GM19043 (cell line): ENCODE results near the gene NPC2.

Experiments
- ATAC-seq: cut with Tn5 transposase; IDR thresholded peaks from one replicate; pipeline ENCODE4 v1.9.1; 2021; ENCODE audit warnings: low read depth; ENCODE audit not compliant: unreplicated experiment

NPC2 gene

DNA sequence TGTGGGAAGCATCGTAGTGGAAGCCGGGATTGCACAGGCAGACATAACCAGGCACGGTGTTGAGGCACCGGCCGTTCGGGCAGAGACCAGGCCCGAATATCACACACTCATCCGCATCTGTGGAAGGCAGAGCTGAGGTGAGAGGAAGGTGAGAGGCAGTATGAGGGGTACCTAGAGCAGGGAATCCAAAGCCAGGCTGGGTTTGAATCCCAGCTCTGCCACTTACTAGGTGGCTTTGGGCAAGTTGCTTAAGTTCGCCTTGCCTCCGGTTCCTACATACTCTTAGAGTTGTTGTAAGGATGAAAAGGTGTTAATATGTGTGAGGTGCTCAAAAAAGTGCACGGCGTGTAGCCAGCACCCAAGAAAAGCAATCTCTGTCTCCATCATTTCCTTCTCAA lies 10.8 kb upstream of the NPC2 start:
- no peak for ATAC-seq

DNA sequence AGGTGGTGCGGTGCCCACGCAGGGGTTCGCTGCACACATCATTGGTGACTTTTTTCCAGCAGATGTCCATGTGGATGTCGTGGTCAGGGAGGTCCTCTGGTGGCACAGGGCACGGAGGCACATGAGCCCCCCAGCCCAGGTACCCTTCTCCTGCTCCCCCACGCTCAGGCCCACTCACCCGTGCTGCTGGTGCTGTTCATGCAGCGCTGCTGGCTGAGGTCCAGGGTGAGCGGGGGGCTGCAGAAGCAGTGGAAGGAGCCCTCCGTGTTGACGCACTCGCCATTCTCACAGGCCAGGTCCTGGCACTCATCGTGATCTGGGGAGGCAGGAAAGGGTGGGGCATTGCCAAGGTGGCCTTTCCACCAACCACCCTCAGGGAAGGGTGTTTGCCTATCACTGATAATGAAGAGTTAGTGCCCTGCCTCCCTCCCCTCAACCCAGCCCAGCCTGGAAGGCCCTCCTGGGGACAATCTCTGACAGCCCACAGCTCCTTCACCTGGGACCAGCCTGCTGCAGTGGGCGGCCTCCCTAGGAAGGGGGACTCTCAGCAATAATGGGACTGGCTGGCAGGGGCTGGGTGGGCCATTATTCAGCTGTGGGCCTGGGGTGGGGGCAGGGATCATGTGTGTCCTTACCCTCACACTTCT lies 10.3 kb upstream of the NPC2 start:
- ATAC-seq: no peak

DNA sequence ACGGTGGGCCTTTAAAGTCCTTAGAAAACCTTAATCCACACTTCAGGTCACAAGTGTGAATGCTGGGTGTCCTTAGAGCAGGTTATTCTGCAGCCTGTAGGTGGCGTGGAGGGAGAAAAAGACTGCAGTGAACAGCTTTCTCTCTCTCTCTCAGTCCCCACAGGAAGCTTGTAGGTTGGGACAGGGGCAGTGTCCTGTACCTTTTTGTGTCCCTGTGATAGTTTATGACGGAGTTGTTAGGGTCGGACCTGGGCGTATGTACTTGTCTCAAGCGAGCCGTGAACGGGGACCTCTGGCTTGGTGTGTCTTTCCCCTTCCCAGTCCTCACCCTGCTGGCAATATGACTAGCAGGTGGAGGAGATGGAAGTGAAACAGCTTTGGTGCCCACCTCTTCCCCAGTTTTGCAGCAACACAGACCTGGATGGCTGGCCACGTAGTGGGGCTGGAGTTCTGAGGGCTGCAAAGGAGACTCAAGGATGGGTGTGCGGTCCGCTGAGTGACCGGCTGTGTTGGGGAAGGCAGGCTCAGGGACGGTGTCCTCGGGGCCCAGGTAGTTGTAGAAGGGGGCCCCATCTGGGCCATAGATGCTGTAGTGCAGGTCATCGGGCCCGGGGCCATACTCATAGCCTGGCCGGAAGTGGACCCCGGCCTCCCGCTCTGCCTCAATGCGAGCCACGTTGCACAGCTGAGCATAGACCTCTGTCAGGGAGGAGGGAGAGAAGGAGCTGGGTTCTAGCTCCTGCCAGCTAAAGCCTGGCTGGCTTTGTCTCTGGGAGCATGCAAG lies 9.3 kb upstream of the NPC2 start:
- ATAC-seq: no peak

DNA sequence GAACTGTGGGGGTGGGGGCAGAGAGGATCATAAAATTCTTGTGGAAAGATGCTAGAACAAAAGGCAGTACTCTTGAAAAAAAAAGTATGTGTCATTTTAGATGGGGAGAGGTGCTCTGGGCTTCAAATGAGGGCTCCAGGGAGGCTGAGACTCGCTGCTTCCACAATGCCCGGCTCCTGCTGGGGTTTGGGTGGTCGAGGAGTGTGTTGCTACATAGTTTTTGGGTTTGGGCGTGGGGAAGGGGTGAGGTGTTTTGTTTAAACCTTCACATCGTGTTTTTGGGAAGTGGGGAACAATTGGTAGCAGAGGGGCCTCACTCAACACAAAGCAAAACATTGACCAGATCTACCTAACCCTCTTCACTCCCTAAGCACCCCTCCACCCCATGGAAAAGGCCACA lies 8.6 kb upstream of the NPC2 start:
- no peak for ATAC-seq

DNA sequence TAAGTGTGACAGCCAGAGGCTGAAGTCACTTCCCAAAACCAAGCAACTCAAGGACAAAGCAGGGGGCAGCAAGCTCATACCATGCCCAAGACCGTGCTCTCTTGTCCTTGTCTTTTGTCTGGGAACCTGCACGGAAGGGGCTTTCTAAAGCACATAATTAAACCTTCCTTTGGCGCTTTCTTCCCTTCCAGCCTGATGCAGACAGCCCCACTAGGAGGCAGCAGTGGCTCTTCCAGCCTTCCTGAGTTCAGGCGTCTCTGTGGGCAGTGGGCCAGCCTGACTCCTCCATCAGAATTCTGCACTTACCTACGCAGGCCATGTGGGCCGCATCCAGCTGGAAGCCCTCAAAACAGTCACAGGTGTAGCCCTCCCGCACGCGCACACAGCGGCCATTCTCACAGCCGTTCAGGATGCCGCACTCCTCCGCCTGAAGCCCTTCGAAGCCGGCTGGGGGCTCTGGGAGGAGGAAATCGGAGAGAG lies 8.1 kb upstream of the NPC2 start:
- no peak for ATAC-seq

DNA sequence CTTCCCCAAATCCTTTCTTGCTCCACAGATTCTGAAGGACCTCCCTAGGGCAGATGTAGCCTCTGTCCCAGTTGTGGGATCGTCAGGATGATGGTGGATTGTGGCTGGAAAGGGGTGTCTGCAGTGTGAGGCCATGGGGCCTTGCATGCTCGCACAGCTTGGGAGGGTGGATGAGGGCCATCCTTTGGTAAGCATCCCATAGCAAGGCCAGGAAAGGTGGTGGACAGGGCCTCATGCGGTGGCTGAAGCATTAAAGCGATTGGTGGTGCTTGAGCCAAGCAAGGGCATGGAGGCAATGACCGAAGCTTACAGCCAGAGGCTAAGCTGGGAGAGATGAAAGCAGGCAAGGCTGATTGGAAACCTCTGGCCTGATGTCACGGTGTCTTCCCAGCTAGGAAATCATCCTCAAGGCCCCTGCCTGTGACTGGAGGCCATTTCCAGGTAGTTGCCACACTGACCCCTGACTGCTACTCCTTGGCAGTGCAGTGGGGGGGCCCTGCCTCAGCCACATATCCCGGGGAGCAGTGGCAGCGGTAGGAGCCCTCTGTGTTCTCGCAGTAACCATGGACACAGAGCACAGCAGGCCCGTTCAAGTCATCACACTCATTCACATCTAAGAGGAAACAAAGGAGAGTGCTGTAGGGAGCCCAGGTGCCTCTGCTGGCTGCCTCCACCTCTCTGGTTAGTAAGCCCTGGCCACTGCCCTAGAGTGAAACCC lies 7.5 kb upstream of the NPC2 start:
- ATAC-seq: no peak

DNA sequence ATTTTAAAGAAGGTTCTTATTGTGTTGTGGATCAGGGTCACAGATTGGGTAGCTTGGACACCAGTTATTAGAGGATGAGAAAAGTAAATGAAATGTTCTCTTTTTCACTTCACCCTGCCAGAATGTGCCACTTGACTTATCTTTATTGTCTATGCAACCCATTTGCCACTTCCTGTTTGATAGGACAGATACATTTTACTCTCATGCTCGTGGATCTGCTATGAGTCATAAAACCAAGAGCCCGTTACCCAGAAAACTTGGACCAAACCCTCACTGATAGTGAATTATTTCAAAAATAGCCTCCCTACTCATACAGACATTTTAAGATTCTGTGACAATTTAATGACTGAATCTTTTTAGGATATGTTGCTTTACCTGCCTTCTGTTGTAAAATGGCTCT lies 2.3 kb upstream of the NPC2 start:
- no peak for ATAC-seq

DNA sequence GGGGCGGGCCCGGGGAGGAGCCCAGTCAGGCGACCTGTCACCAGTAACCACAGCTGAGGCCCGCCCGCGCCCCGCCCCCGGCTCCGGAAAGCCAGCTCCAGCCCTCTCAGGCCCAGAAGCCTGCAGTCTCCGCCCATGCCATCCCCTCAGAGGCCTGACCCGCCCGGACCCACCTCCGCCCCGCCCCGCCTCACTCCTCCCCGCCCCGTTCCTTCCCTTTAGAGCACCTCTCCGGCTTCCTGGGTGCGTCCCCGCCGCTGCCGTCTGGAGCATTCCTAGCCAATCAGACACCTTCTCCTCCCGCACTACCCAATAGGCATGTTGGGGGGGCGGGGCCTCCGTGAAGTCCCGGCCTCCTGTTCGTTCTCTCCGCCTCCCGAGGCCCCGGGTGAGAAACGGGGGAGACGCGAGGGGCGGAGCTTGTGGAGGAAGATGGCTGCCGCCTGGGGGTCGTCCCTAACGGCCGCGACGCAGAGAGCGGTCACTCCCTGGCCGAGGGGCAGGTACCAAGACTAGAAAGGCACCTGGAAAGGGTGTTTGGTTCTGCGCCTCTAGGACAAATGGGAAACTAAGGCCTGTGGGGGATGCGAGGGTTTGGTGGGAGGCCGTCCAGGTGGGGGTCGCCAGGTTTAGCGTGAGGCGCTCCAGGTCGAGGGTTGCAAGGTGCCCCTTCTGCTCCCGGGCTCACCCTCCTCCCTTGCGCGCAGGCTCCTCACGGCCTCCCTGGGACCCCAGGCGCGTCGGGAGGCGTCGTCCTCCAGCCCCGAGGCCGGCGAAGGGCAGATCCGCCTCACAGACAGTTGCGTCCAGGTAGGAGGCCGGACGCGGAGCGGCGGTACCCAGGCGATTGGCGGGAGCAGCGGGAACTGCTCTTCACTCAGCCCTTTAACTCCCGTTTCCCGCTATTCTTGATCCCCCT lies 497 bp upstream of the NPC2 start, which contains the start of gene ISCA2:
ISCA2 (plus strand) TSS at position 423 of the 919 bp plus-strand sequence; CDS start at position 433, 10 bp downstream.
- peak; percentile 84 for ATAC-seq

DNA sequence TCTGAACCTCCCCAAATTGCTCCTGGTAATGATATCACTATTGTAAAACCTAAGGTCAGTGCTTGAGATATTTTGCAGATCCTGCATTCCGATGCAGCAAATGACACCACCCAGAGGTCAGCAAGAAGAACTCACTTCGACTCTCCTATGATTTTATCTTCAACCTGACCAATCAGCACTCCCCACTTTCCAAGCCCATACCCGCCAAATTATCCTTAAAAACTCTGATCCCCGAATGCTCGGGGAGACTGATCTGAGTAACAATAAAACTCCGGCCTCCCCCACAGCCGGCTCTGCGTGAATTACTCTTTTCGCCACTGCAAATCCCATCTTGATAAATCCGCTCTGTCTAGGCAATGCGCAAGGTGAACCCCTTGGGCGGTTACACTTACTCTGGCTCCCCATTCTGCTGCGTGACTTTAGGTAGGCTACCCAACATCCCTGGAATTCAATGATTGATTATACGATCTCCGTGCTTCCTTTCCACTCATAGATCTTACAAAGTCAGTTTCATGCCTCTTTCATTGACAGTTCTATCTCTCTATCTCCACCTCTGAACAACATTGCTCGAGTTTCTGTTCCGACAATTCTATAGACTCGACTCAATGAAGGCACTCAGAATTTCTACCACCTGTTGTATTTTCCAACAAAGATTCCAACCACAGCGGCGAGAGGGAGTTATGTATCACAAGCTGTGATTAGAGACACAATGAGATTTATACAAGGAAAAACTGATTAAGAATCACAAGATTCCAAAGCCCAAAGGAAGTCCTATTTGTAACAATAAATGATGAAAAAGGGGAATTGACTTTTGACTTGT lies 939 bp downstream of the NPC2 start:
- no peak for ATAC-seq

DNA sequence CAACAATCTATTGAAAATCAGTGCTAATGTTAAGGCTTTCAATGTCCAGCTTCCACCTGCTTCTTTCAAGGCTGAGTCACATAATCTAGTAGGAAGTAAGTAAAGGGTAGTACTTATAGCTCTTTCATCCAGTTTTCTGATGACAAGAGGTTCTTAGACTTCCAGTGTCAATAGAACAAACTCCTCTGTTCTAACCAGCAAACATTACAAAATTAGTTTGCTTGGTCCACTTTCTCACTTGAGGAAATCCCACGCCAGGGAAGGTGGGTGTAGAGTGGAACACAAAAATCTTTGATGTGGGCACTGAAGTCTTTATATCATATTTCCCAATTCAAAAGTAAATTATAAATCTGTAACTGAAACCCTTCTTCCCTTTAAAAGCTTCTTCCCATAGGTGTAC lies 2.6 kb downstream of the NPC2 start:
- no peak for ATAC-seq

DNA sequence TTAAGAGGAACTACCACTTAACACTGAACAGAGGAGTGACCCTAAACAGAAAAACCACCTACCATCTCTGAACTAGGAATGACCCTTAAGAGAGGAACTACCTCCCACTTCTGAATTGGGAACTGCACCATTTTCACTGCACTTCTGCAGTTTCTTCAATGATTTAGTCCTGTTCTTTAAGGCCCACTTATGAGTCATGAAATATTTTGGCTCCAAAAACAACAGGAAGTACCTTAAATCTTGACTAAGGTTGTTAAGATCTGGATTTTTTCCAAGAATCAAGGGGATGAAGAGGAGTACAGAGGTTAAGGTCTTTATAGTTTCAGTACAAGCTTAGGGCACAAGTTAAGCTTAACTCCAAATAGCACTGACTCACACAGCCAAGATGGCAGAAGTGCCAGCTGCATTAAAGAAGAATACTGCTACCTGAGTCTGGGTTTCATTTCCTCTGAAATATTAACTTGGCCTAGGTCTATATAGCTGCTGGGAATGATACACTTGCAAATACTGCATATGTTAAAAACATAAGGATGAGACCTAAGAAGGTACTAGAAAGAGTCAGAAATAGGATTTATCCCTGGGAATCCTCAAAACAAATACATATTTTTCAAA lies 4.2 kb downstream of the NPC2 start:
- no peak for ATAC-seq

DNA sequence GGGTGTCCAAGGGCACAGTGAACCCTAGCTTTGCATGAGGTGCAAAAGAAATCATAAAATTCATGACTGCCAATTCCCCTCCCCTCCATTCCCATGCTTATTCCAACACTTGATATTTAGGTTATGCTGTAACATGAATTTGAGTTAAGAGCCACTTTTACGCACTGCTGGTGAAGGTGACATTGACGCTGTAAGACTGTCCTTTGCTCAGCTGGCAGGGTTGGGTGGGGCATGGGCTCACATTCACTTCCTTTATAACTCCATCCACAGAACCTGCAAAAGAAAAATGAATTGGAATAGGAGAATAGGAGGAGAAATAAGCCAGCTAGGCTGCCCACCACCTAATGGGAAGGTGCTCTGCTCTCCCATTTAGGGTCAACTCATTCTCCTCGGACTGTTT lies 6.9 kb downstream of the NPC2 start:
- no peak for ATAC-seq

DNA sequence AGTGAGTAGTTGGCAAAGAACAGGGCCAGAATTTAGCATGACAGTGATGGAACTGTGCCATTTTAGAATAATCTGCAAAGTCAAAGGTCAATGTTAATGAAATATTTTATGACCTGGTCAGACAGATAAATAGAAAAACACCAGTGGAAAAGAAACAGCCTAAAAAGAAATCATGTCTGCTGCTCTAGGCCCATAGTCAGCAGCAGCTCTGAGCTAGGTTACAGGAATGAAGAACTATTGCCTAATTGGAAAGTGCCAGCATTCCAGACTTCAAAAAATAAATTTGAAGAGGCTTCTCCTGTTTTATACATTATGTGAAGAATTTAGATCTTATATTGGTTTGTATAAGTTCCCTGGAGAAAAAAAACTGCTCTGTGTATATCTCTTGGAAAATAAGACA lies 9.8 kb downstream of the NPC2 start:
- ATAC-seq: no peak

DNA sequence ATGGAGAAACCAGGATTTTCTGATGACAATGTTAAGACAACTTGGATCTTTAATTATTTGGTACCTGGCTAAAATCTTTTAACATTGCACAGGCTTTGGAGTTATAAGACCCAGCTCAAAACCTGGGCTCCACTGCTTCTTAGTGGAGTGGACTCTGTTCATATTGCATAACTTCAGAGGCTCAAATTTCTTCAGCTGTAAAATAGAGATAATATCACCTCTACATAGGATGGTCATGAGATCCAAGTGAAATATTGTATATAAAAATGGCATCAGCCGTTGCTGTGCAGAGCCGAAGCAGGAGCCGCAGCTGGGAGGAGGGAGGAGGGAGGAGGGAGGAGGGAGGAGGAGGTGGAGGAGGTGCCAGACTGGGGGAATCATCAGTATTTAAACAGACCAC lies 10.5 kb downstream of the NPC2 start:
- no peak for ATAC-seq

DNA sequence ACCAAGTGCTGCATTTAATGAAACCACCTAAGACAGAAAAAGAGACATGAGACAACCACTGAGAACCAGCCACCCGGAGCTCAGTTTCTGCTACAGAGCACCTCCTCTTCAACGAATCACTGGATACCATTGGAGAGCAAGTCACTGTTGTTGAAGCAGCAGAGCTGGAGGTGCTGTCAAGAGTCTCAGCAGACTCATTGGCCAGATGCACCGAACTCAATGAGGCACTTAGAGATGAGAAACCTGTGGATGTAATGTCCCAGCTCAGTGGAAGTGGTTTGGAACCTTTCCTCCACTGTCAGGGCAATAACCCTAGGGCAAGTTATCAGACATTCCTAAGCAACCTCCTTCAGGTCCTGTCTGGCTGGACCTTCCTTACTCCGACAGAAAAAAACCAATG lies 13.1 kb downstream of the NPC2 start:
- ATAC-seq: no peak

DNA sequence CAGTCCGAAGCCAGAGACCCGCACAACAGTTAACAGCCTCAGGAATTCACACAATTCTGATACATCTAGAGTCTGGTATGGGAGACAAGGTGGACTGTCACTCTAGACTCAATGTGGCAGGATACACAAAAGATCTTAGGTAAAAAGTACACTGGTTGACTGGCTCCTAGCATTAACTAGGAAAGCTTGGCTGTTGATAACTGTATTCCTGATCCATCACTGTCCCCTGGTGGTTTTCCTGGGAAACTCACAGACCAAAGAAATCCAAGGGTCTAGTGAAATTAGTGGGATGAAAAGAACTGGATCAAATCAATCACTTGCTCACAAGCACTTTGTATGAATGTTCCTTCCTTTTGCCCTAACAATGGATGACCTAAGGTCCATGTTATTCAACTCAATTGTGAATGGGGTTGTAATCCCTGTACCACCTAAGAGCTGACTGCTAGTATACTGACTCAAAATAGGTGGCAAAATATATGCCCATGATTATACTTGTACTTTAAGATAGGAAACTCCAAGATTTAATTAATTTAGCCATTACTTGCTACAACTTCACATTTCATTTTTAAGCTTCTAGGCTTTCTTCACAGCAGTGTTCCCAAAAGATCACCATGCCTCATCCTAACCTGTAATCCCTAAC lies 14.0 kb downstream of the NPC2 start:
- no peak for ATAC-seq

DNA sequence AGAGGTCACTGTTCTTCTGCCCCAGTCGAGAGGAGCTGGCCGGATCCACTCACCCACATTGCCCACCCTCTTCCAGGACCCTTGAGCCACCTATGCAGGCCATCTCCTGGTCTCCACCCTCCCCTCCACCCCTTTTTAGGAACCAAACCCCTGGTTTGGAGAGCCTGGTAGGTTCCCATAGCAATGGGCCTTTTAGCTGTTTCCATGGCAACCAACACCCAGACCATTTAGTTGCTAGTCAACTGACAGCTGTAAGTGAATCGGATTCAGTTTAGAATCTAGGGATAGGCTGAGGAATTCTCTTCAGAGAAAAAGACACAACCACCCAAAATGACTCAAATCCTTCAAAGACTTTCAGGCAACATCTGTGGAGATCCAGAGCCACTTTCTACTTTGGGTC lies 16.5 kb downstream of the NPC2 start:
- no peak for ATAC-seq

DNA sequence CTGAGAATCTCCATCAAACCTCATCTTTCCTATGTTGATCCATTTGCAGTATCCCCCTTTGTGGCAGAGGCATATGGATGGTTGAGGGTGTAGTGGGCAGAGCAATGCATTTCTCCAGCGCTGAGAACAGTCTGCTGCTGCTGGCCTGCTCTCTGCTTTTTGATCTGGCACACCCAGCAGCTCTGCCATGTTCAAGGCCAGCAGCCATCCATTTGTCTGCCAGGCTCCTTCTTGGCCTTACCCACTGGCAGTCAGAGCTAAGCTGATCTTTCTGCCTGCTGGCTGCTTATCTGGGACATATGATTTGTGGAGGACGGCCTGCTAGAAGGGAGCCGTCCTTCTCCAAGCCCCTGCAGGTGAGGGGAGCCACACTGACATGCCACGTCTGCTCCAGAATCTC lies 17.0 kb downstream of the NPC2 start:
- no peak for ATAC-seq

DNA sequence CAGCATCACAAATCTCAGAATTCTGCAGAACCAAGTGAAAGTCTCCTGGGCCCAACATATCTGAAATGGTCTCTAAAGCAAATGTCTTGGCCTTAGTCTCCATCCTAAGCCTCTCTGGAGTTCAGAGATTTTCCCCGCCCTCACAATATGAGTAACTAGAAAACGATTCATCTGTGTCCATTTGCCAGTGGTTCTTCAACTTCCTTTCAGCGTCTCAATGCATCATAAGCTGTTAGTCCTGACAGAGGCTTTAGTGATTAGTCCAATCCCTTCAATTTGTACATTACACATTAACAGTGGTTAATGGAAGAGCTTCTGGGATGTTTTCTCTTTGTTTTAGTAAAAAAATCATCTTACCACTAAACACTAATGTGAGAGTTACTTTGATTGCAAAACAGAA lies 17.4 kb downstream of the NPC2 start:
- no peak for ATAC-seq
